Vagina (tissue), 2 donors: ENCODE measurements around the gene EID2B.

ENCODE experiments used
- CTCF ChIP-seq, 3 experiments: fragments of 450-650 bp in 2 of 3; fragments of 200-600 bp in 1 of 3; sonication (generic) in 1 of 3; IDR thresholded peaks; one replicate each; pipeline ENCODE4 v1.5.1; 2017 to 2019; ENCODE audit warnings: antibody characterized with exemption in 3 of 3, mild to moderate bottlenecking in 2 of 3, moderate library complexity in 2 of 3
- POLR2A ChIP-seq, 2 donors: fragments of 450-650 bp; IDR thresholded peaks; one replicate each; pipeline ENCODE4 v1.6.1; 2017; ENCODE audit warnings: antibody characterized with exemption in 2 of 2, mild to moderate bottlenecking in 2 of 2, moderate library complexity in 2 of 2
- POLR2AphosphoS5 ChIP-seq, 2 donors: sonication (generic); formaldehyde crosslinking; IDR thresholded peaks; one replicate each; pipeline ENCODE4 v1.9.0; 2017; ENCODE audit warnings: antibody characterized with exemption in 2 of 2, mild to moderate bottlenecking in 2 of 2, low read depth in 1 of 2; ENCODE audit not compliant: insufficient read depth in 1 of 2

DNA sequence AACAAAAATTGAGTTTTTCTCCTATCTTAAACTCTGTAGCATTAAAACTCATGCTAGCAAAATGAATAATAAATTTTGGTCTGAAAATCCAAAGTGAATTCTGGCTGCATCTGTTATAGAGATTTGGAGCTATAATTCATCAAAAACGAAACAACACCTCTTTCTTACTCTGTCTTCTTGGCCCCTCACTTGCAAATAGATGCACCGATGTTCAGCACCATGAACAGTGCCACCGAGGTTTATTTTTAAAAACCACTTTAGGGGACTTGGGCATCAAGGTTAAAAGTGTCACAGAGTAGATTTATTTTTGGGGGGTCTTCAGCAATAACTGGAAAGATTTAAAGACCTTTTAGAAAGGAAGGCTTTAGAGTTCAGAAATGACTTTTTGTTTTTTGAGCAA, 33.4 kb upstream of the EID2B start:
- TF ChIP-seq CTCF (IDR thresholded peaks at IDR 0.05) (no peak), POLR2AphosphoS5 (IDR thresholded peaks at IDR 0.05; ENCODE audit: insufficient read depth in 1 of 2, low read depth in 1 of 2) (no peak), POLR2A (IDR thresholded peaks at IDR 0.05) (no peak)
